ENCODE data around the gene SCYGR8.

Gene SCYGR8

GRCh38 chr2:227745594-227745993, at the start of gene SCYGR8:
SCYGR8 (plus strand) TSS chr2:227745894; CDS start chr2:227745894, 0 bp downstream.
- Histone ChIP-seq H4K20me1 (ENCODE audit: control insufficient read depth, insufficient read depth, low read depth, low read length) (no peaks in the 10 kb centered on the region), H3F3A (ENCODE audit: control insufficient read depth, insufficient read depth) (no peaks in the 10 kb centered on the region), H3K79me2 (ENCODE audit: control insufficient read depth, low read length) (no peaks in the 10 kb centered on the region), H3K4me1 (ENCODE audit: control insufficient read depth, low read length) (no peaks in the 10 kb centered on the region), H3K27me3 (ENCODE audit: control insufficient read depth, low read length) (no peaks in the 10 kb centered on the region), H3K27ac (ENCODE audit: low read depth, low read length) (no peak within 1 kb of the TSS), H3K36me3 (ENCODE audit: control insufficient read depth, low read length) (no peaks in the 10 kb centered on the region), H3K4me3 (ENCODE audit: low read length) (no peak within 1 kb of the TSS), H3K9me2 (replicated peaks; ENCODE audit: control insufficient read depth, low read length) (no peaks in the 10 kb centered on the region), H3K9me3 (ENCODE audit: control insufficient read depth, insufficient read depth, low read length) (no peaks in the 10 kb centered on the region), H3K4me2 (ENCODE audit: low read length) (no peak within 1 kb of the TSS)
- no peak for TF ChIP-seq CTCF (IDR thresholded peaks at IDR 0.05; ENCODE audit: low read depth, low read length, poor library complexity, severe bottlenecking)
- no peak for TF ChIP-seq EZH2phosphoT487 (IDR thresholded peaks at IDR 0.05; ENCODE audit: borderline replicate concordance, low read length)

GRCh38 chr2:227696990-227697679, 48.6 kb upstream of the SCYGR8 start:
- Histone ChIP-seq H4K20me1 (ENCODE audit: control insufficient read depth, insufficient read depth, low read depth, low read length) (no peaks in the 10 kb centered on the region), H3K27me3 (ENCODE audit: control insufficient read depth, low read length) (no peaks in the 10 kb centered on the region), H3K4me1 (ENCODE audit: control insufficient read depth, low read length) (no peaks in the 10 kb centered on the region), H3K4me3 (ENCODE audit: low read length) (no peak overlapping the region), H3F3A (ENCODE audit: control insufficient read depth, insufficient read depth) (no peaks in the 10 kb centered on the region), H3K79me2 (ENCODE audit: control insufficient read depth, low read length) (no peaks in the 10 kb centered on the region), H3K9me3 (ENCODE audit: control insufficient read depth, insufficient read depth, low read length) (no peaks in the 10 kb centered on the region), H3K9me2 (replicated peaks; ENCODE audit: control insufficient read depth, low read length) (no peaks in the 10 kb centered on the region), H3K4me2 (ENCODE audit: low read length) (no peak overlapping the region), H3K36me3 (ENCODE audit: control insufficient read depth, low read length) (no peaks in the 10 kb centered on the region), H3K27ac (ENCODE audit: low read depth, low read length) (no peak overlapping the region)
- TF ChIP-seq CTCF (IDR thresholded peaks at IDR 0.05; ENCODE audit: low read depth, low read length, poor library complexity, severe bottlenecking), result no peak
- TF ChIP-seq EZH2phosphoT487 (IDR thresholded peaks at IDR 0.05; ENCODE audit: borderline replicate concordance, low read length), result no peak

- no peaks in the 10 kb centered on the region for H3K4me1 ChIP-seq (ENCODE audit: control insufficient read depth, low read length)
- no peaks in the 10 kb centered on the region for H4K20me1 ChIP-seq (ENCODE audit: control insufficient read depth, insufficient read depth, low read depth, low read length)
- H3K9me3 ChIP-seq (ENCODE audit: control insufficient read depth, insufficient read depth, low read length), result no peaks in the 10 kb centered on the region
- no peaks in the 10 kb centered on the region for H3K79me2 ChIP-seq (ENCODE audit: control insufficient read depth, low read length)
- no peak overlapping the region for H3K4me2 ChIP-seq (ENCODE audit: low read length)
- no peaks in the 10 kb centered on the region for H3K27me3 ChIP-seq (ENCODE audit: control insufficient read depth, low read length)
- H3F3A ChIP-seq (ENCODE audit: control insufficient read depth, insufficient read depth), result no peaks in the 10 kb centered on the region
- no peaks in the 10 kb centered on the region for H3K9me2 ChIP-seq (replicated peaks; ENCODE audit: control insufficient read depth, low read length)
- TF ChIP-seq CTCF (IDR thresholded peaks at IDR 0.05; ENCODE audit: low read depth, low read length, poor library complexity, severe bottlenecking) (no peak), EZH2phosphoT487 (IDR thresholded peaks at IDR 0.05; ENCODE audit: borderline replicate concordance, low read length) (no peak)
- no peak overlapping the region for H3K4me3 ChIP-seq (ENCODE audit: low read length)
- no peaks in the 10 kb centered on the region for H3K36me3 ChIP-seq (ENCODE audit: control insufficient read depth, low read length)
- no peak overlapping the region for H3K27ac ChIP-seq (ENCODE audit: low read depth, low read length)
These were observed 44.1 kb upstream of the SCYGR8 start for GRCh38 chr2:227701556-227701955.

All from DOHH2 (cell line).